Activated T-helper 9 cell treated with anti-CD3 and anti-CD28 coated beads, Interleukin-2, amount 50 U/mL, for 16 hours (primary cell): ENCODE results near the gene TMEM167B.
"Not testable (repeated sequence)": the region's sequence is repeated elsewhere in the genome, so short reads cannot be mapped to it uniquely, and the experiment has no call there.

Experiments
- DNase-seq: peaks from one replicate; pipeline ENCODE4 v3.0.0-alpha.2; 2020; ENCODE audit warnings: low read depth

TMEM167B gene

GRCh38 chr1:109090196-109091077 is at the start of gene TMEM167B:
Gene TMEM167B, plus strand, starts transcription at chr1:109090764. Its CDS starts 109 bp downstream, at chr1:109090873.
- peak; percentile 80 for DNase-seq

- no peak for DNase-seq
Measured at GRCh38 chr1:109040989-109041620, 49.5 kb upstream of the TMEM167B start.

DNA sequence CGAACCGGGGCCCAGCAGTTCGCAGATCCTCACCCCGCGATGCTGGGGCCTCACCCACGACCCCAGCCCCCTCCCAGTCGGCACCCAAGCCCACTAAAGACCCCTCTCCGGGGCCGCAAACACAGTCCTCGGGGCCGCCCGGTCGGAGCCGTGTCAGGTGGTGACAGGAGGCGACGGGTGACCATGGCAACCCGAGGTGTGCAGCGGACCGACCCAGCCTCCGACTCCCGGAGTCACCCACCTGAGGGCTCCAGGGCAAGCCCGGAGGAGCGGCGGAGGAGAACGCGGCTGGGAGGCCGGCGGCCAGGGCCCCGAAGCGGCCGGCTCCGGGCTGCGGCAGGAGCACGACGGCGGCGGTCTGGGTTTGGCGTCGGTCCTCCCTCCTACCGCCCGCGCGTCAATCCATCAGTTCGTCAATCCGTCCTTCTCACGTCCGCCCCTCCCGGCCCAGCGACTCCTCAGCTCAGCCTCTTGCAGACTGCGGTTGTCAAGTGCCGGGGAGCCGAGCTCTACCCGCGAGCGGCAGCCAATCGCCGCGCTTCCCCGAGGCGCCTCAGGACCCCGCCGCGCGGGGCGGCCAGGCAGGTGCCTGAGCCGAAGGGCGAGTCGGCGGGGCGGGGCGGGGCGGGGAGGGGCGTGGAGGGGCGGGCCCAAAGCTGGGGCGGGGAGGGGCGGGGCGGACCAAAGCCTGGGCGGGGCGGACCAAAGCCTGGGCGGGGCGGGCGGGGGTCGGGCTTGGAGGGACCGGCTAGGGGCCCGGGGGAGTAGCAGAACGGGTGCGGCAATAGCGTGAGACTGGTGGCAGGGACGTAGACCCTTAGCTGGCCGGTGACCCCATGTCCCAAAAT is 48.7 kb upstream of the TMEM167B start, which contains the start of gene WDR47:
WDR47 (minus strand) TSS at position 482 of the 848 bp plus-strand sequence. CDS start 18,590 bp downstream, outside the sequence.
- peak; percentile 93 for DNase-seq

- DNase-seq = no peak
Measured at GRCh38 chr1:109045595-109045994, 45.0 kb upstream of the TMEM167B start.

DNA sequence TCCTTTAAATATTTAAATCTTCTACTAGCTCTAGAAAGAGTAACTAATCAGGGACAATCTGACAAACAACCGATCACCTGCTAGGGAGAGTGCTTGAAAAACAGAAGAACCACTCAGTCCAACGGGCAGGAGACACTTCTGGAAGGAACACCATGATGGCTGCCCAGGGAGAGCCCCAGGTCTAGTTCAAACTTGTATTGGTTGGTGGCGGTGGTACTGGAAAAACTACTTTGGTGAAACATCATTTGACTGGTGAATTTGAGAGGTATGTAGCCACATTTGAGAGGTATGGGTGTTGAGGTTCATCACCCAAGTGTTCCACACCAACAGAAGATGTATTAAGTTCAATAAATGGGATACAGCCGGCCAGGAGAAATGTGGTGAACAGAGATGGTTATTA is 43.9 kb upstream of the TMEM167B start:
- no peak for DNase-seq

GRCh38 chr1:109047339-109047738 is 43.2 kb upstream of the TMEM167B start:
- DNase-seq = no peak

DNA sequence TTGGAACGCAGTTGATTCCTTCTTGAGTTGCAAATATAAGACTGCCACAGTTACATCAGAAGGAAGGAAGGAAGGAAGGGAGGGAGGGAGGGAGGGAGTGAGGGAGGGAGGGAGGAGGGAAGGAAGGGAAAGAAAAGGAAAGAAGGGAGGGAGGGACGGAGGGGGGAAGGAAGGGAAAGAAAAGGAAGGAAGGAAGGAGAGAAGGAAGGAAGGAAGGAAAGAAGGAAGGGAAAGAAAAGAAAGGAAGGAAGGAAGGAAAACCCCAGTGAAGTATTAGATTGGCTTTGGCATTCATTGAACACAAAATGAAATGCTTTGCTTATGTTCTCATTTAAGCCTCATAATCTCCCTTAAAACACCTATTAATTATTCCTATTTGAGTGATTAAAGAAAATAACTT is 42.2 kb upstream of the TMEM167B start:
- DNase-seq = no peak

GRCh38 chr1:109050228-109050995 is 40.2 kb upstream of the TMEM167B start:
- no peak for DNase-seq

DNA sequence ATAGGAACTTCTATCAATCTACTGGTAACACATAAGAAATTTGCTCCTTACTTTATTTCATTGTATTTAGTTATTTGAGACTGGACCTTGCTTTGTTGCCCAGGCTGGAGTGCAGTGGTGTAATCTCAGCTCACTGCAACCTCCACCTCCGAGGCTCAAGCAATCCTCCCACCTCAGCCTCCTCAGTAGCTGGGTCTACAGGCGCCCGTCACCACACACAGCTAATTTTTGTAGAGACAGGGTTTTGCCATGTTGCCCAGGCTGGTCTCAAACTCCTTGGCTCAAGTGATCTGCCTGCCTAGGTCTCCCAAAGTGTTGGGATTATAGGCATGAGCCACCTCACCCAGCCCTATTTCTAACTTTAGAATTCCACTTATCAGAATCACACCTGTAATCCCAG is 38.4 kb upstream of the TMEM167B start:
- not testable (repeated sequence) for DNase-seq

GRCh38 chr1:109056064-109056463 is 34.5 kb upstream of the TMEM167B start:
- no peak for DNase-seq

DNA sequence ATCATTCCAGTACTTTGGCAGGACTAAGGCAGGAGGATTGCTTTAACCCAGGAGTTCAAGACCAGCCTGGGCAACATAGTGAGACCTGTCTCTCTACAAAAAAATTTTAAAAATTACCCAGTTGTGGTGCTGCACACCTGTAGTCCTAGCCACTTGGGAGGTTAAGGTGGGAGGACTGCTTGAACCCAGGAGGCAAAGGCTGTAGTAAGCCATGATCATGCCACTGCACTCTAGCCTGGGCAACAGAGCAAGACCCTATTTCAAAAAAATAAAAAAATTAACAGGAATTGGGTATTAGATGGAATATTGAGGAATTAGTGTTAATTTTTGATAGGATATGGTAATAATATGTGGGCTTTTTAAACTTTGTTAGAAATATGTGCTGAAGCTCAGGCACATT is 31.5 kb upstream of the TMEM167B start:
- DNase-seq = no peak

DNA sequence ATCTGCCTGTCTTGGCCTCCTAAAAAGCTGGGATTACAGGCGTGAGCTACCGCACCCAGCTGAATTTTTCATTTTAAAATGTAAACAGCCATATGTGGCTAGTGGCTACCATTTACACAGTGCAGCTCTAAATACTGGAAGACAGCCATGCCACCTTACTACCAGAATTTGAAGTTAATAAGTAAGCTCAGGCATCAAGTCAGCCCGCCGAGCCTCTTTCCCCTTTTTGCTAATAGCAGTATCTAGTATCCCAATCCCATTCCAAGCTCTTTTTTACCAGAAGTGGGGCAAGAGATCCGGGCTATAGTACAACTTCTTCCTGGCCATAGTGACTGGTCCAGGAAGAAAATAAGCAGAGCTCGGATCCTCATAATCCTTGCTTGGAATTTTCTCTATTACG is 29.9 kb upstream of the TMEM167B start:
- DNase-seq = no peak

DNA sequence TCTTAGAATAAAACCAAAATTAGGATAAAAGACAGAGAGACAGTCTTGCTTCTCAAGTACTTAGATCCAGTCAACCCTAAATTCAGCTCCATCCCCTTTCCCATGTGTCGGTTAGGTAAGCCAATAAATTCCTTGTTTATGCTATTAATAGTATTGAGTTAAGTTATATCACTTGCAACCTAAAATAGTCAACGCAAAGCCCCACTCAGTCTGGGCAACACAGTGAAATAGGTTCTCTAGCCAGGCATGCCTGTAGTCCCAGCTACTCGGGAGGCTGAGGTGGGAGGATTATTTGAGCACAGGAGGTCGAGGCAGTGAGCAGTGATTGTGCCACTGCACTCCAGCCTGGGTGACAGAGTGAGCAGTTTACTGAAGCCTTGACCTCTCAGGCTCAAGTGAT is 29.4 kb upstream of the TMEM167B start:
- no peak for DNase-seq

- no peak for DNase-seq
Measured at GRCh38 chr1:109065137-109065536, 25.4 kb upstream of the TMEM167B start.

DNA sequence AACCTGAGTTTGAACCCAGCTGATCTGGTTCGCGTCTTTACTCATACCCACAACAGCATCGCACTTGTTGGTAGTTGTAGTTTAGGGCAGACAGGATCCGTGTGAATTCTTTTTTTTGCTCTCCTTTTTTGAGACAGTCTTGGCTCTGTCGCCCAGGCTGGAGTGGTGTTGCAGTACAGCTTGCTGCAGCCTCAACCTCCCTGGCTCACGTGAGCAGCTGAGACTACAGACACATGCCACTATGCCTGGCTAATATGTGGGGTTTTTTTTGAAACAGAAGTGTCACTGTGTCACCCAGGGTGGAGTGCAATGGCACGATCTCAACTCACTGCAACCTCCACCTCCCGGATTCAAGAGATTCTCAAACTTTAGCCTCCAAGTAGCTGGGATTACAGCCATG is 22.7 kb upstream of the TMEM167B start:
- DNase-seq = no peak

DNA sequence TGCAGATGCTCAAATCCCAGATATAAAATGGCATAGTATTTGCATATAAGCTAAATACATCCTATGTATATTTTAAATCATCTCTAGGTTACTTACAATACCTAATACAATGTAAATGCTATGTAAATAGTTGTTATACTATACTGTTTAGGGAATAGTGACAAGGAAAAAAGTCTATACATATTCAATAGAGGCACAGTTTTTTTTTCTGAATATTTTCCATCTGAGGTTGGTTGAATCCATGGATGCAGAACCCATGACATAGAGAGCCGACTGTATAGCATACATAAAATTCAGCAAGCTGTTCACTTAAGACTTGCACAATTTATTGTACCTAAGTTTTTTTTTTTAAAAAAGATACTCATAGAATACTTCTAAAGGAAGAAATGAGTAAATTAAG is 21.3 kb upstream of the TMEM167B start:
- no peak for DNase-seq

- peak; percentile 80 for DNase-seq
Measured at GRCh38 chr1:109075531-109076490, 14.8 kb upstream of the TMEM167B start, which contains the start of gene TAF13. Gene TAF13, minus strand, starts transcription at chr1:109076003. Its CDS starts 56 bp downstream, at chr1:109075947.

- no peak for DNase-seq
Measured at GRCh38 chr1:109078317-109078716, 12.2 kb upstream of the TMEM167B start.

DNA sequence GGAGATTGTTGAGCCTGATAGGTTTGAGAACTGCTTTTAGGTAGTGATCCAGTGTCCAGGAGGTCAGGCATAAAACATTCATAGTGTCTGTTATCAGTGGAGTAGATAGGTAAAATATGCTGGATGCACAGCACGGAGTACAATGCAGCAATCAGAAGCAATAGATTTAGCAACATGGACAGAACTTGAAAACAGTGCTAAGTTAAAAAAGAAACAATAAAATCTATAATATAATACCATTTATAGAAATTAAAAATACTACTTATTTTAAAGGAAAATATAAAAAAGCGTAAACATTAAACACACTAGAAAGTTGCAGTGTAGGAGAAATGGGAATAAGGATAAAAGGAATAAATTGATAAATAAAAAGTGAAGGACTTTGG is 11.3 kb upstream of the TMEM167B start:
- no peak for DNase-seq

GRCh38 chr1:109080441-109081082 is 10.0 kb upstream of the TMEM167B start:
- DNase-seq = no peak
